ENCODE measurements around the gene OIT3. TPM values are rescaled to one million over a fixed set of nuclear protein-coding genes. Genes with fewer than 3 reads are reported as not detected.

The OIT3 gene
- total and polyA plus RNA-seq, 2 of the 8 experiments (the other 6 are each of a cell fraction or from before 2014, with no cell fraction given) = not detected

GRCh38 chr10:72851509-72851908 is 42.0 kb upstream of the OIT3 start:
- H2BK120ac ChIP-seq (replicated peaks; ENCODE audit: low read depth, low read length) = no peak overlapping the region
- no peak overlapping the region for H3K4me2 ChIP-seq (ENCODE audit: insufficient read depth in 1 of 2, low read depth in 2 of 2, low read length in 2 of 2)
- no peaks in the 10 kb centered on the region; a peak in 1 of 4 replicates for H3K79me2 ChIP-seq (ENCODE audit: control insufficient read depth in 1 of 2, insufficient read depth in 2 of 2, low read length in 2 of 2)
- H4K91ac ChIP-seq (replicated peaks; ENCODE audit: insufficient read length, low read length) = no peak overlapping the region
- H4K8ac ChIP-seq (ENCODE audit: extremely low read depth, insufficient read depth, low read length) = no peak overlapping the region
- no peak overlapping the region for H3K18ac ChIP-seq (ENCODE audit: extremely low read depth, low read length)
- no peak overlapping the region for H2BK20ac ChIP-seq (ENCODE audit: low read length)
- DNase-seq (ENCODE audit: low read depth in 1 of 2, low spot score in 2 of 2) (no peak), FAIRE-seq (no peak)
- no peak overlapping the region for H2AK5ac ChIP-seq (ENCODE audit: low read depth, low read length)
- CTCF ChIA-PET (ENCODE audit: partially characterized antibody) = interaction anchor here (0.8 kb wide), 1 partner anchor 24 kb away, joined by 3 read pairs; no protein-coding TSS in a partner anchor
- H3K23ac ChIP-seq (ENCODE audit: insufficient read length) = no peak overlapping the region
- no peaks in the 10 kb centered on the region for H3K23me2 ChIP-seq (ENCODE audit: low read depth, low read length)
- POLR2A ChIA-PET (ENCODE audit: partially characterized antibody) = no interaction called here
- no peak overlapping the region for H3K4me3 ChIP-seq (ENCODE audit: extremely low read depth in 1 of 4, insufficient read depth in 2 of 4, low read depth in 3 of 4, low read length in 4 of 4)
- no peak overlapping the region for H2AFZ ChIP-seq (ENCODE audit: low read length)
- H3K9me3 ChIP-seq (ENCODE audit: insufficient read depth in 2 of 2, low read depth in 1 of 2, low read length in 1 of 2) = peaks cover 8 to 9% of the 10 kb centered on the region in 2 experiments; a peak in 3 of 4 replicates
- no peaks in the 10 kb centered on the region for H3K36me3 ChIP-seq (ENCODE audit: control insufficient read depth in 2 of 4, insufficient read depth in 4 of 4, low read length in 3 of 4)
- no peak overlapping the region for H2BK5ac ChIP-seq (ENCODE audit: low read depth, low read length)
- H3K9ac ChIP-seq (replicated peaks in 1 of 4; ENCODE audit: extremely low read depth in 1 of 4, low read depth in 3 of 4, low read length in 3 of 4) = no peak overlapping the region
- H3K27ac ChIP-seq (ENCODE audit: low read depth, low read length) = no peak overlapping the region
- H3K14ac ChIP-seq (ENCODE audit: insufficient read length) = no peak overlapping the region
- no peaks in the 10 kb centered on the region for H3K27me3 ChIP-seq (replicated peaks in 1 of 4; ENCODE audit: control insufficient read depth in 3 of 4, extremely low read depth in 1 of 4, insufficient read depth in 3 of 4, low read length in 3 of 4)
- no peak overlapping the region for H4K5ac ChIP-seq (ENCODE audit: insufficient read length, low read depth, low read length)
- no peaks in the 10 kb centered on the region for H3K4me1 ChIP-seq (replicated peaks in 1 of 4; ENCODE audit: control insufficient read depth in 3 of 4, insufficient read depth in 4 of 4, low read length in 3 of 4)
- H3K4ac ChIP-seq (replicated peaks; ENCODE audit: insufficient read length, low read depth, low read length) = no peak overlapping the region
- no peaks in the 10 kb centered on the region for H3K79me1 ChIP-seq (ENCODE audit: low read depth, low read length)
- H2BK12ac ChIP-seq (ENCODE audit: low read depth, low read length) = no peak overlapping the region
- 86% methylated on average over 1 of the region's 1 CpG; no CpG with 5 or more reads in 1 of the 2 experiments for WGBS, 2 experiments (ENCODE audit: extremely low coverage in 1 of 2, insufficient coverage in 1 of 2, insufficient read length in 1 of 2, insufficient replicate concordance in 2 of 2, low coverage in 1 of 2, low lambda C conversion rate in 2 of 2, missing lambda C conversion rate in 1 of 2)
- H2BK15ac ChIP-seq (ENCODE audit: low read length) = no peak overlapping the region
- peaks cover 0 to 2% of the 10 kb centered on the region in 2 experiments for H4K20me1 ChIP-seq (replicated peaks in 1 of 2; ENCODE audit: control insufficient read depth in 1 of 2, insufficient read depth in 2 of 2, low read length in 2 of 2)
- H3K56ac ChIP-seq (replicated peaks; ENCODE audit: insufficient read length, low read depth, low read length) = no peak overlapping the region
- TF ChIP-seq POU5F1 (IDR thresholded peaks at IDR 0.05; ENCODE audit: low read depth, low read length) = no peak
- TF ChIP-seq, protein P1, sequence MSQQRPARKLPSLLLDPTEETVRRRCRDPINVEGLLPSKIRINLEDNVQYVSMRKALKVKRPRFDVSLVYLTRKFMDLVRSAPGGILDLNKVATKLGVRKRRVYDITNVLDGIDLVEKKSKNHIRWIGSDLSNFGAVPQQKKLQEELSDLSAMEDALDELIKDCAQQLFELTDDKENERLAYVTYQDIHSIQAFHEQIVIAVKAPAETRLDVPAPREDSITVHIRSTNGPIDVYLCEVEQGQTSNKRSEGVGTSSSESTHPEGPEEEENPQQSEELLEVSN (IDR thresholded peaks at IDR 0.05) = no peak
- TF ChIP-seq GABPA (IDR thresholded peaks at IDR 0.05; ENCODE audit: borderline replicate concordance, insufficient read depth, low read length) = no peak
- no peak for TF ChIP-seq SP1 (IDR thresholded peaks at IDR 0.05; ENCODE audit: low read depth, low read length)
- TF ChIP-seq RXRA (IDR thresholded peaks at IDR 0.05; ENCODE audit: insufficient read depth, low read depth, low read length) = no peak
- TF ChIP-seq SIX5 (IDR thresholded peaks at IDR 0.05; ENCODE audit: low read depth, low read length) = no peak
- no peak for TF ChIP-seq TBP (IDR thresholded peaks at IDR 0.05; ENCODE audit: low read depth, low read length)
- no peak for TF ChIP-seq CBX8 (IDR thresholded peaks at IDR 0.05; ENCODE audit: borderline replicate concordance, low read depth, low read length)
- no peak for TF ChIP-seq RAD21 (IDR thresholded peaks at IDR 0.05 in 1 of 2, conservative IDR thresholded peaks at IDR 0.05 in 1 of 2; ENCODE audit: low read depth in 2 of 2, low read length in 2 of 2)
- TF ChIP-seq, protein P2, sequence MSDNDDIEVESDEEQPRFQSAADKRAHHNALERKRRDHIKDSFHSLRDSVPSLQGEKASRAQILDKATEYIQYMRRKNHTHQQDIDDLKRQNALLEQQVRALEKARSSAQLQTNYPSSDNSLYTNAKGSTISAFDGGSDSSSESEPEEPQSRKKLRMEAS (IDR thresholded peaks at IDR 0.05) = no peak
- no peak for TF ChIP-seq GTF2F1 (IDR thresholded peaks at IDR 0.05; ENCODE audit: borderline replicate concordance, low read depth, low read length)
- TF ChIP-seq JUN (IDR thresholded peaks at IDR 0.05; ENCODE audit: low read depth, low read length) = no peak
- no peak for TF ChIP-seq EZH2 (IDR thresholded peaks at IDR 0.05; ENCODE audit: low read depth, low read length, severe bottlenecking)
- TF ChIP-seq TEAD4 (IDR thresholded peaks at IDR 0.05; ENCODE audit: low read depth, low read length) = no peak

All from H1 (cell line).